K562 (cell line): ENCODE results near the gene TRMT112. TPM values are rescaled to one million over a fixed set of nuclear protein-coding genes. Genes with fewer than 3 reads are reported as not detected.

Experiments
- ARID1B ChIP-seq: fragments of 450-650 bp; IDR thresholded peaks from 2 replicates; pipeline ENCODE4 v1.6.1; 2016; ENCODE audit warnings: antibody characterized with exemption, mild to moderate bottlenecking, inconsistent platforms
- BHLHE40 ChIP-seq: IDR thresholded peaks from 2 replicates; pipeline ENCODE4 v1.6.1; 2011; ENCODE audit warnings: low read length, improper control_type of control experiment
- CBX8 ChIP-seq: fragments of 200-600 bp; sonication (generic); IDR thresholded peaks from 2 replicates; pipeline ENCODE4 v1.6.1; 2012; ENCODE audit warnings: borderline replicate concordance, mixed run types, low read depth, mild to moderate bottlenecking, moderate library complexity, mixed read lengths, low read length, control low read depth, inconsistent platforms; ENCODE audit not compliant: poor library complexity, severe bottlenecking; ENCODE audit errors: extremely low read depth
- EP300 ChIP-seq: IDR thresholded peaks from 2 replicates; pipeline ENCODE4 v1.6.1; 2012; ENCODE audit warnings: low read length, improper control_type of control experiment
- EP400 ChIP-seq: fragments of 450-650 bp; IDR thresholded peaks from 2 replicates; pipeline ENCODE4 v1.6.1; 2017; ENCODE audit warnings: antibody characterized with exemption, mild to moderate bottlenecking, moderate library complexity
- GABPB1 ChIP-seq: sonication (generic); formaldehyde crosslinking; IDR thresholded peaks from 2 replicates; pipeline ENCODE4 v1.8.0; 2022; ENCODE audit warnings: mild to moderate bottlenecking, missing genetic modification reagents
- GATA2 ChIP-seq: sonication (generic); formaldehyde crosslinking; IDR thresholded peaks from 2 replicates; pipeline ENCODE4 v1.4.0; 2020; ENCODE audit warnings: mild to moderate bottlenecking, missing genetic modification reagents
- HOXB6 ChIP-seq: fragments of 250-450 bp; sonication (Bioruptor Pico); IDR thresholded peaks from 2 replicates; pipeline ENCODE4 v1.5.1; 2022; ENCODE audit warnings: mild to moderate bottlenecking, borderline replicate concordance
- KHSRP ChIP-seq: fragments of 450-650 bp; IDR thresholded peaks from 2 replicates; pipeline ENCODE4 v1.6.1; 2017
- MCM5 ChIP-seq: fragments of 450-650 bp; IDR thresholded peaks from 2 replicates; pipeline ENCODE4 v1.6.1; 2016; ENCODE audit warnings: low read depth
- MEIS2 ChIP-seq: fragments of 450-650 bp; IDR thresholded peaks from 2 replicates; pipeline ENCODE4 v1.6.1; 2014; ENCODE audit warnings: mild to moderate bottlenecking; ENCODE audit not compliant: partially characterized antibody
- NBN ChIP-seq: fragments of 450-650 bp; IDR thresholded peaks from 2 replicates; pipeline ENCODE4 v1.6.1; 2016; ENCODE audit warnings: low read depth, mild to moderate bottlenecking
- NR1H2 ChIP-seq: sonication (generic); formaldehyde crosslinking; IDR thresholded peaks from 2 replicates; pipeline ENCODE4 v1.4.0; 2020; ENCODE audit warnings: mild to moderate bottlenecking, missing genetic modification reagents
- POLR3G ChIP-seq: IDR thresholded peaks from 2 replicates; pipeline ENCODE4 v1.6.1; 2011; ENCODE audit not compliant: insufficient read length, insufficient replicate concordance; ENCODE audit errors: extremely low read depth
- PRMT5 ChIP-seq: sonication (generic); formaldehyde crosslinking; IDR thresholded peaks from 2 replicates; pipeline ENCODE4 v1.5.0; 2020; ENCODE audit warnings: missing genetic modification reagents
- SLC30A9 ChIP-seq: fragments of 250-450 bp; sonication (Bioruptor Pico); IDR thresholded peaks from 2 replicates; pipeline ENCODE4 v1.8.0; 2022; ENCODE audit warnings: mild to moderate bottlenecking, moderate library complexity
- TEAD1 ChIP-seq, 2 experiments: fragments of 450-650 bp in 1 of 2; sonication (generic) in 1 of 2; formaldehyde crosslinking; IDR thresholded peaks; 2 replicates each; pipeline versions ENCODE4 v1.4.0 to v1.8.0; 2020 to 2022; ENCODE audit warnings: mild to moderate bottlenecking in 2 of 2, missing genetic modification reagents in 1 of 2
- ZBTB1 ChIP-seq: sonication (generic); formaldehyde crosslinking; IDR thresholded peaks from 2 replicates; pipeline ENCODE4 v1.8.1; 2023; ENCODE audit warnings: missing genetic modification reagents, low read depth, mild to moderate bottlenecking, borderline replicate concordance
- ZBTB8A ChIP-seq: fragments of 450-650 bp; IDR thresholded peaks from 2 replicates; pipeline ENCODE4 v1.6.1; 2018; ENCODE audit warnings: mild to moderate bottlenecking, moderate library complexity; ENCODE audit not compliant: partially characterized antibody
- ZNF146 ChIP-seq: IDR thresholded peaks from one replicate; pipeline ENCODE4 v1.6.1; 2018; ENCODE audit warnings: missing compliant biosample characterization; ENCODE audit not compliant: unreplicated experiment
- ZNF444 ChIP-seq: fragments of 250-450 bp; sonication (Bioruptor Pico); IDR thresholded peaks from 2 replicates; pipeline ENCODE4 v1.4.0; 2020; ENCODE audit warnings: mild to moderate bottlenecking, moderate library complexity
- ZNF75A ChIP-seq: fragments of 450-650 bp; formaldehyde crosslinking; IDR thresholded peaks from 2 replicates; pipeline ENCODE4 v1.4.0; 2020; ENCODE audit warnings: mild to moderate bottlenecking
- polyA plus RNA-seq, 8 experiments: library from polyadenylated mRNA; depleted of rRNA in 4 of 8; stranded (reverse) in 5 of 8; unstranded in 3 of 8; fragments of >200 nt; fragmentation: Nextera tagmentation in 2 of 8; fragmentation: Illumina TruSeq in 1 of 8; extraction: Ambion mirVana in 2 of 8; extraction: Trizol in 1 of 8; gene quantifications; 2 replicates each; pipeline versions ENCODE4 v1.2.1 to v1.2.3, GENCODE V29; 2011 to 2014; ENCODE audit warnings: inconsistent platforms in 1 of 8, missing spikeins in 1 of 8
- total RNA-seq, 7 experiments: library from RNA; depleted of rRNA in 6 of 7; stranded (reverse); fragments of >200 nt in 6 of 7; fragmentation: Illumina TruSeq in 2 of 7; extraction: Trizol in 2 of 7; gene quantifications; 2 replicates each; pipeline versions ENCODE4 v1.2.1 to v1.2.3, GENCODE V29; 2011 to 2021; ENCODE audit warnings: low replicate concordance in 1 of 7
- TF ChIP-seq, protein P1 (sequence below): fragments of 450-650 bp; IDR thresholded peaks from 2 replicates; pipeline ENCODE4 v1.6.1; 2016
- TF ChIP-seq, protein P2 (sequence below): fragments of 250-450 bp; sonication (Bioruptor Pico); IDR thresholded peaks from 2 replicates; pipeline ENCODE4 v1.9.0; 2021; ENCODE audit warnings: mild to moderate bottlenecking
- TF ChIP-seq, protein P3 (sequence below): sonication (generic); formaldehyde crosslinking; IDR thresholded peaks from 2 replicates; pipeline ENCODE4 v1.8.0; 2022; ENCODE audit warnings: mild to moderate bottlenecking, missing genetic modification reagents
- TF ChIP-seq, protein P4 (sequence below): fragments of 450-650 bp; IDR thresholded peaks from 2 replicates; pipeline ENCODE4 v1.6.1; 2014; ENCODE audit warnings: low read depth, mild to moderate bottlenecking, moderate library complexity, borderline replicate concordance

The TRMT112 gene
- total and polyA plus RNA-seq, 9 of the 15 experiments (the other 6 are each of a cell fraction or from before 2014, with no cell fraction given), result 162 to 444 (median 300) TPM

DNA sequence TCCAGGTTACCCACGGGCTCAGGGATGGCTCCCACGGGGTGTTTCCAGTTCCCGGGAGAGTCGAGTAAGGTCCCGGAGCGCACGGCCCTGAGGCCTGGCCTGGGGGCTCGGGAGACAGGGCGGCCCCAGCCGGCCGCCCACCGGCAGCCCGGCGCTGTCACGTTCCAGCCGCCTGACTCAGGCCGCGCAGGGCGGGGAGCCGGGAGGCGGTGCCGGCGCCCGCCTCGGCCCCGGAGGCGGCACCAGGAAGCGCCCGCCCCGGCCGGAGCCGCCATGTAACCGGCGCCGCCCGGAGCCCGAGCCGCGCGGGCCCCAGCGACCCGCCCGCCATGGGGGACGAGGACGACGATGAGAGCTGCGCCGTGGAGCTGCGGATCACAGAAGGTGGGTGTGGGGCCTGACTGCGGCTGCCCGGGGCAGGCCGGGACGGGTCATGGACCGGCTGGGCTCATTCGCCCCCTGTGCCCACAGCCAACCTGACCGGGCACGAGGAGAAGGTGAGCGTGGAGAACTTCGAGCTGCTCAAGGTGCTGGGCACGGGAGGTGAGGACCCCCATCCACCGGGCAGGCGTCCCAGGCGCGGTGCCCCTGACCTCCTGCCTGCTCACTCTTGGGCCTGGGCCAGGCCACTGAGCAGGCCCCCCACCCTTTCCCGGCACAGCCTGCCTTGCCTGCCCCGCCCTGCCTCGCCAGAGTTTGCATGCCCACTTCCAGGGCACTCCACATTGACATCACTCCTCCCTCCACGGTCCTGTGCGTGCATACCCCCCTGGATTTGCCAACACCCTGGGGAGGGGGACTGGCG is 41.8 kb upstream of the TRMT112 start, which contains the start of gene RPS6KA4 (continued):
- TF ChIP-seq, protein P1, sequence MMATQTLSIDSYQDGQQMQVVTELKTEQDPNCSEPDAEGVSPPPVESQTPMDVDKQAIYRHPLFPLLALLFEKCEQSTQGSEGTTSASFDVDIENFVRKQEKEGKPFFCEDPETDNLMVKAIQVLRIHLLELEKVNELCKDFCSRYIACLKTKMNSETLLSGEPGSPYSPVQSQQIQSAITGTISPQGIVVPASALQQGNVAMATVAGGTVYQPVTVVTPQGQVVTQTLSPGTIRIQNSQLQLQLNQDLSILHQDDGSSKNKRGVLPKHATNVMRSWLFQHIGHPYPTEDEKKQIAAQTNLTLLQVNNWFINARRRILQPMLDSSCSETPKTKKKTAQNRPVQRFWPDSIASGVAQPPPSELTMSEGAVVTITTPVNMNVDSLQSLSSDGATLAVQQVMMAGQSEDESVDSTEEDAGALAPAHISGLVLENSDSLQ, result no peak
- TF ChIP-seq ZBTB1 (CRISPR knock-in tag), result 0 out of 2 replicates have a peak, but pooled peaks have one; percentile 16
- no peak for TF ChIP-seq KHSRP
- no peak; the same call in 1 of the 2 replicates for TF ChIP-seq EP400
- no peak for TF ChIP-seq NR1H2 (CRISPR knock-in tag)
- TF ChIP-seq EP300, result no peak
- TF ChIP-seq GATA2, result no peak
- 0 out of 2 replicates have a peak, but pooled peaks have one; percentile 22 for TF ChIP-seq GABPB1 (CRISPR knock-in tag)
- TF ChIP-seq, protein P2, sequence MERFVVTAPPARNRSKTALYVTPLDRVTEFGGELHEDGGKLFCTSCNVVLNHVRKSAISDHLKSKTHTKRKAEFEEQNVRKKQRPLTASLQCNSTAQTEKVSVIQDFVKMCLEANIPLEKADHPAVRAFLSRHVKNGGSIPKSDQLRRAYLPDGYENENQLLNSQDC (CRISPR knock-in tag), result no peak
- TF ChIP-seq CBX8, result no peak
- no peak for TF ChIP-seq MEIS2
- TF ChIP-seq SLC30A9 (CRISPR knock-in tag), result no peak
- no peak for TF ChIP-seq POLR3G
- TF ChIP-seq, protein P3, sequence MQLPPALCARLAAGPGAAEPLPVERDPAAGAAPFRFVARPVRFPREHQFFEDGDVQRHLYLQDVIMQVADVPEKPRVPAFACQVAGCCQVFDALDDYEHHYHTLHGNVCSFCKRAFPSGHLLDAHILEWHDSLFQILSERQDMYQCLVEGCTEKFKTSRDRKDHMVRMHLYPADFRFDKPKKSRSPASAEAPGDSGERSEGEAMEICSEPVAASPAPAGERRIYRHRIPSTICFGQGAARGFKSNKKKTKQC (CRISPR knock-in tag), result peak; percentile 36; the same call in 1 of the 2 replicates
- no peak for TF ChIP-seq MCM5
- TF ChIP-seq PRMT5 (CRISPR knock-in tag), result no peak
- TF ChIP-seq TEAD1 (CRISPR knock-in tag; IDR thresholded peaks at IDR 0.05), result no peak; a peak in 1 of 4 replicates
- TF ChIP-seq ZNF146 (CRISPR knock-in tag), result no peak
- no peak for TF ChIP-seq NBN
- TF ChIP-seq, protein P4, sequence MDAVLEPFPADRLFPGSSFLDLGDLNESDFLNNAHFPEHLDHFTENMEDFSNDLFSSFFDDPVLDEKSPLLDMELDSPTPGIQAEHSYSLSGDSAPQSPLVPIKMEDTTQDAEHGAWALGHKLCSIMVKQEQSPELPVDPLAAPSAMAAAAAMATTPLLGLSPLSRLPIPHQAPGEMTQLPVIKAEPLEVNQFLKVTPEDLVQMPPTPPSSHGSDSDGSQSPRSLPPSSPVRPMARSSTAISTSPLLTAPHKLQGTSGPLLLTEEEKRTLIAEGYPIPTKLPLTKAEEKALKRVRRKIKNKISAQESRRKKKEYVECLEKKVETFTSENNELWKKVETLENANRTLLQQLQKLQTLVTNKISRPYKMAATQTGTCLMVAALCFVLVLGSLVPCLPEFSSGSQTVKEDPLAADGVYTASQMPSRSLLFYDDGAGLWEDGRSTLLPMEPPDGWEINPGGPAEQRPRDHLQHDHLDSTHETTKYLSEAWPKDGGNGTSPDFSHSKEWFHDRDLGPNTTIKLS, result no peak; the same call in 1 of the 2 replicates
- no peak for TF ChIP-seq ZNF75A (CRISPR knock-in tag)
- peak; percentile 97 for TF ChIP-seq BHLHE40
- no peak for TF ChIP-seq HOXB6
- 0 out of 2 replicates have a peak, but pooled peaks have one; percentile 15 for TF ChIP-seq ARID1B
- TF ChIP-seq ZNF444 (CRISPR knock-in tag), result no peak
- no peak for TF ChIP-seq ZBTB8A
